Epithelial cell of proximal tubule (primary cell): ENCODE results near the gene MFAP3. TPM values are rescaled to one million over a fixed set of nuclear protein-coding genes. Genes with fewer than 3 reads are reported as not detected.

Experiments
- DNase-seq: peaks from one replicate; pipeline ENCODE4 v3.0.0-alpha.2; 2011; ENCODE audit warnings: low read depth
- H3K4me3 ChIP-seq: 2 replicates; pipeline ENCODE4 v1.5.1; 2011; ENCODE audit warnings: low read depth, mild to moderate bottlenecking, low read length
- CTCF ChIP-seq: conservative IDR thresholded peaks from 2 replicates; pipeline ENCODE4 v1.5.1; 2012; ENCODE audit warnings: low read depth, mild to moderate bottlenecking, low read length
- total RNA-seq: library from RNA; depleted of rRNA; stranded (reverse); fragments of >200 nt; gene quantifications from 2 replicates; pipeline ENCODE4 v1.2.3, GENCODE V29; 2015

Gene MFAP3
- total RNA-seq, 1 donor from 2014 or later = 13.9 TPM

- DNase-seq = peak; percentile 52
- peak; percentile 12 for TF ChIP-seq CTCF
- no peak overlapping the region for H3K4me3 ChIP-seq
Observed at GRCh38 chr5:154087260-154087659, 48.5 kb downstream of the MFAP3 start.

GRCh38 chr5:154088801-154089200, 50.0 kb downstream of the MFAP3 start:
- H3K4me3 ChIP-seq = no peak overlapping the region
- no peak for DNase-seq
- no peak for TF ChIP-seq CTCF

GRCh38 chr5:154090656-154091055, 51.9 kb downstream of the MFAP3 start:
- no peak for DNase-seq
- no peak for TF ChIP-seq CTCF
- no peak overlapping the region for H3K4me3 ChIP-seq

GRCh38 chr5:154092356-154093141, 53.8 kb downstream of the MFAP3 start:
- TF ChIP-seq CTCF = no peak
- DNase-seq = peak; percentile 32
- no peak overlapping the region for H3K4me3 ChIP-seq

- no peak overlapping the region for H3K4me3 ChIP-seq
- no peak for TF ChIP-seq CTCF
- no peak for DNase-seq
Observed at GRCh38 chr5:154093142-154093532, 54.4 kb downstream of the MFAP3 start.

- DNase-seq = no peak
- no peak overlapping the region for H3K4me3 ChIP-seq
- TF ChIP-seq CTCF = no peak
Observed at GRCh38 chr5:154095904-154096303, 57.1 kb downstream of the MFAP3 start.

- no peak for TF ChIP-seq CTCF
- DNase-seq = no peak
- no peak overlapping the region for H3K4me3 ChIP-seq
Observed at GRCh38 chr5:154097031-154097430, 58.3 kb downstream of the MFAP3 start.
